Thoracic aorta (tissue), 2 donors: ENCODE measurements around the gene COA7. TPM values are rescaled to one million over a fixed set of nuclear protein-coding genes. Genes with fewer than 3 reads are reported as not detected.

ENCODE experiments used
- ATAC-seq: fragments of 150-250 bp; one replicate; pipeline ENCODE4 v1.8.0; 2017; ENCODE audit warnings: low read depth; ENCODE audit not compliant: insufficient number of reproducible peaks, low FRiP score
- DNase-seq: peaks from one replicate; pipeline ENCODE4 v3.0.0-alpha.2; 2020; ENCODE audit warnings: low spot score
- H3K27ac ChIP-seq, 2 donors: fragments of 200-600 bp; sonication (generic); 1 replicate in 1 of 2; 2 replicates in 1 of 2; pipeline ENCODE4 v1.5.1; 2016; ENCODE audit warnings: mild to moderate bottlenecking in 2 of 2, moderate library complexity in 2 of 2
- H3K27me3 ChIP-seq: fragments of 200-600 bp; sonication (generic); replicated peaks from 2 replicates; pipeline ENCODE4 v1.6.0; 2016; ENCODE audit warnings: mild to moderate bottlenecking; ENCODE audit not compliant: insufficient read depth
- H3K36me3 ChIP-seq: fragments of 200-600 bp; sonication (generic); one replicate; pipeline ENCODE4 v1.5.1; 2016
- H3K4me1 ChIP-seq, 2 donors: fragments of 200-600 bp; sonication (generic); 1 replicate in 1 of 2; 2 replicates in 1 of 2; pipeline versions ENCODE4 v1.5.1 to v1.6.0; 2016; ENCODE audit warnings: low read depth in 2 of 2, mild to moderate bottlenecking in 1 of 2; ENCODE audit not compliant: control insufficient read depth in 1 of 2
- H3K4me3 ChIP-seq: fragments of 200-600 bp; sonication (generic); 2 replicates; pipeline ENCODE4 v1.5.1; 2016; ENCODE audit warnings: mild to moderate bottlenecking
- H3K9me3 ChIP-seq: fragments of 200-600 bp; sonication (generic); 2 replicates; pipeline ENCODE4 v1.5.1; 2016
- total RNA-seq, 2 donors: library from RNA; depleted of rRNA; stranded (reverse); fragments of >200 nt; gene quantifications; one replicate each; pipeline versions ENCODE4 v1.1.0 to v1.2.3, GENCODE V29; 2016
- TF ChIP-seq, protein P1 (sequence below): fragments of 200-600 bp; sonication (generic); IDR thresholded peaks from one replicate; pipeline ENCODE4 v1.5.1; 2019; ENCODE audit warnings: antibody characterized with exemption

The COA7 gene
- total RNA-seq, 2 donors from 2014 or later = 4.6 to 9.9 TPM

DNA sequence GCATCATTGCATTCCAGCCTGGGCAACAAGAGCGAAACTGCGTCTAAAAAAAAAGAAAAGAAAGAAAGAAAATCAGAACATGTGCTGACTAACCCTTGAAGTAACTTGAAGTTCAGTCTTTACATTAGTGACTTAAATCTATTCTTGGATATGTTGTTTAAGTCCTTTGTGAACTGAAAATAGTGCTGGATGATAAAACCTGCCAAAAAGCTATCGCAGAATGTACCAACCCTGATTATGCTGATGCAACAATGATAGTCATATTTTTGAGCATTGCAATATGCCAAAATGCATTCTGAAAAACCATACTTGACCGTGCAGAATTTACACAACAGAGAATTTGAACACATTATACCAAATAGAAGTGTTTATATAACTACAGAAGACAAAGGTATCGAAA is 34.4 kb downstream of the COA7 start:
- no peaks in the 10 kb centered on the region for H3K9me3 ChIP-seq
- no peaks in the 10 kb centered on the region for H3K36me3 ChIP-seq
- DNase-seq (no peak), ATAC-seq (no peak)
- no peak overlapping the region for H3K27ac ChIP-seq
- no peaks in the 10 kb centered on the region for H3K4me1 ChIP-seq
- no peaks in the 10 kb centered on the region for H3K27me3 ChIP-seq
- no peak overlapping the region for H3K4me3 ChIP-seq
- TF ChIP-seq, protein P1, sequence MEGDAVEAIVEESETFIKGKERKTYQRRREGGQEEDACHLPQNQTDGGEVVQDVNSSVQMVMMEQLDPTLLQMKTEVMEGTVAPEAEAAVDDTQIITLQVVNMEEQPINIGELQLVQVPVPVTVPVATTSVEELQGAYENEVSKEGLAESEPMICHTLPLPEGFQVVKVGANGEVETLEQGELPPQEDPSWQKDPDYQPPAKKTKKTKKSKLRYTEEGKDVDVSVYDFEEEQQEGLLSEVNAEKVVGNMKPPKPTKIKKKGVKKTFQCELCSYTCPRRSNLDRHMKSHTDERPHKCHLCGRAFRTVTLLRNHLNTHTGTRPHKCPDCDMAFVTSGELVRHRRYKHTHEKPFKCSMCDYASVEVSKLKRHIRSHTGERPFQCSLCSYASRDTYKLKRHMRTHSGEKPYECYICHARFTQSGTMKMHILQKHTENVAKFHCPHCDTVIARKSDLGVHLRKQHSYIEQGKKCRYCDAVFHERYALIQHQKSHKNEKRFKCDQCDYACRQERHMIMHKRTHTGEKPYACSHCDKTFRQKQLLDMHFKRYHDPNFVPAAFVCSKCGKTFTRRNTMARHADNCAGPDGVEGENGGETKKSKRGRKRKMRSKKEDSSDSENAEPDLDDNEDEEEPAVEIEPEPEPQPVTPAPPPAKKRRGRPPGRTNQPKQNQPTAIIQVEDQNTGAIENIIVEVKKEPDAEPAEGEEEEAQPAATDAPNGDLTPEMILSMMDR = no peak

DNA sequence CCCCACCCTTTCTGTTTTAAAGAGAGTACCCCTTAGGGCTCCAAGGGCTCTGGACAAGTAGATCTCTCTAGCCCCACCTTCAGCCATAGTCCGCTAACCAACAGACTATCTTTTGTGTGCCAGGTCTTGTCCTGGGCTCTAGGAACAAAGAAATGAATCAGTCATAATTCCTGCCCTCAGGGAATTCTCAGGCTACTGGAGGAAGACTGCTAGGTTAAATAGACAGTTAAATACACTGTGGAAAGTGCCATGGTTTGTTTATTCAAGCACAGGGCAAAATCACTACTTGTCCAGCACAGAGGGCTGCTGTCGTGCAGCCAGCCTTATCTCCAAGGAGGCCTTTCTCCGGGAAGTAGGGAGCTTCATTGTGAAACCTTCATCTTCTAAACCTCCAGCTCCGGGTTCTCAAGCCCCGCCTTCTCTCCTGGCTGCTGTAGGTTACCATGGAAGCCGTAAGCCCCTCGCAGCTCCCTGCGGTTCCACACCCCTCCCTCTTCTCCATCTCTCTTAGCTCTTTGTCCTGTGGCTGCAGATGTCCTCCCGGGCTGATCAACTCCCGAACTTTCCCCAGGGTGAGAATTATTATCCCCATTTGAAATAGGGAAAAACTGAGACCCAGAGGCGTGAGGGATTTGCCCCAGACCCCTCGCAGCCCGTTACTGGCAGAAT is 35.4 kb downstream of the COA7 start:
- H3K9me3 ChIP-seq = no peaks in the 10 kb centered on the region
- H3K27me3 ChIP-seq = no peaks in the 10 kb centered on the region
- no peaks in the 10 kb centered on the region for H3K36me3 ChIP-seq
- no peak for ATAC-seq
- no peaks in the 10 kb centered on the region for H3K4me1 ChIP-seq
- DNase-seq = no peak
- TF ChIP-seq, protein P1 = no peak
- H3K27ac ChIP-seq = no peak overlapping the region
- H3K4me3 ChIP-seq = no peak overlapping the region

DNA sequence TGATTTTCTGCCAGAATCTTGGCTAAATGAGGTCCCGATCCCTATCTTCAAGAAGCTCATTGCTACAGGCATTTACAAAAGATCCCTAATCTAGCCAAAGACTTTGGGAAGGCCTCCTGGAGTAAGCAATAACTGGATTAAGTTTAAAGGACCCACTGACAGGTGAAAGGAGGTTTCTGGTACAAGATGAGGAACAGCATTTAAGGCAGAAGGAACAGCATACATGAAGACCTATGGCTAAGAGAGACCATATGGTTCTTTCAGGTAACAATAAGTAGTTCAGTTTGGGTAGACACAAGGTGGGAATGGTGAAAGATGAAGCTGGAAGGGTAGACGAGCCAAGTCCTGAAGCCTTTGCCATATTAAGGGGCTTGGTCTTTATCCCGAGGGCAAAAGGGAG is 37.3 kb downstream of the COA7 start:
- no peaks in the 10 kb centered on the region for H3K27me3 ChIP-seq
- DNase-seq = no peak

DNA sequence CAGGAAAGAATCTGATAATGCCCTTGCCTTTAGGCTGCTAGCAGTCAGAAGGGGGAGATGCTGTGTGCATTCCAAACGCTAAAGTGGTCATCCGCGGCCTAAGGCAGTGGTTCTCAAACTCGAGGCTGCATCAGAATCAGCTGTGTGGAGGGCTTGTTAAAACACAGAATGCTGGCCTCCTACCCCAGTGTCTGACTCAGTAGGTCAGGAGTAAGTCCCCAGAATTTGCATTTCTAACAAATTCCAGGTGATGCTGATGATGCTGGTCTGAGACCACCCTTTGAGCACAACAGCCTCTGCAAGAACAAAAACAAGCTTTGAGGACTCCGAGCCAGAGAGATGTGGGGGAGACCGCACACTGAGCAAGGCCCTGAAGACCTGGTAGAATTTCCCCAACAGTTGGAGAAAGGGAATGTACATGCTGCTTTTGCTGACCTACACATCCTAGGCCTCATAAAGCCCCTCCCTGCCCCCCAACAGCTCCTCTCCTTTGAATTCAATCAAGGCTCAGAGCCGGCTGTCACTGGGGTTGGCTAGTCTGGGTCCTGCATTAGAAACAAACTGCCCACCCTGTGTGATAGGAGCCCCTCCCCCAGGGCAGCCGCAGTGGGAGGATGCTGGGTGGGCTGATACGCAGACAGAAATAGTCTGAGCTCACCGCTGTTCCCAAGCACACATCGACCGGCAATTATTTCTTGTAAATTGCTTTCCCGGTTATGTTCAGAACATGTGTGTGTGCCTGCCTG is 38.1 kb downstream of the COA7 start:
- H3K27ac ChIP-seq = no peak overlapping the region
- H3K36me3 ChIP-seq = no peaks in the 10 kb centered on the region
- H3K4me3 ChIP-seq = no peak overlapping the region
- no peak for ATAC-seq
- no peaks in the 10 kb centered on the region for H3K4me1 ChIP-seq
- no peak for DNase-seq
- TF ChIP-seq, protein P1 = no peak
- no peaks in the 10 kb centered on the region for H3K27me3 ChIP-seq
- H3K9me3 ChIP-seq = no peaks in the 10 kb centered on the region

More for the DNA sequence above, 37.3 kb downstream of the COA7 start:
- TF ChIP-seq, protein P1 = no peak
- no peak for ATAC-seq
- H3K4me1 ChIP-seq = no peaks in the 10 kb centered on the region
- H3K9me3 ChIP-seq = no peaks in the 10 kb centered on the region
- H3K36me3 ChIP-seq = no peaks in the 10 kb centered on the region
- H3K27ac ChIP-seq = no peak overlapping the region
- H3K4me3 ChIP-seq = no peak overlapping the region

DNA sequence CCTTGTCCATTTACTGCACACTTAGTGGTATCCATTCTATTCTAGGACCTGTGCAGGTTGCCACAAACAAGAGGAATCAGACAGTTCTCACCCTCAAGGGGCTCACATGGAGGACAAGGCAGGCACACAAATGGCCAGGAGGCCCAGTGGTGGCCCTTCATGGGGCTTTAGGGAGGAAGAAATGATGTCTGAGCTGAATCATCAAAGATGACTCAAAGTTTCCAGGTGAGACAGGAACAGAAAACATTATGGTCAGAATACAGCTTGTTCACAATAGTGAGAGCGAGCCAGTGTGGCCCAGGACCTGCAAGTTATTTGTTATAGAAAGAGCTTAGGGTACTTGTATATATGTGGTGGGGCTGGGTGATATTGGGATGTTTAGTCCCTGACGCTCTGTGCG is 38.8 kb downstream of the COA7 start:
- TF ChIP-seq, protein P1 = no peak
- Histone ChIP-seq H3K4me3 (no peak overlapping the region), H3K9me3 (no peaks in the 10 kb centered on the region), H3K27ac (no peak overlapping the region), H3K36me3 (no peaks in the 10 kb centered on the region), H3K4me1 (no peaks in the 10 kb centered on the region), H3K27me3 (no peaks in the 10 kb centered on the region)
- DNase-seq (no peak), ATAC-seq (no peak)
